ENCODE measurements around the gene CNTFR. TPM values are rescaled to one million over a fixed set of nuclear protein-coding genes. Genes with fewer than 3 reads are reported as not detected.

Gene CNTFR
- total and polyA plus RNA-seq, 10 of the 15 experiments (the other 5 are each of a cell fraction or from before 2014, with no cell fraction given) = not detected

DNA sequence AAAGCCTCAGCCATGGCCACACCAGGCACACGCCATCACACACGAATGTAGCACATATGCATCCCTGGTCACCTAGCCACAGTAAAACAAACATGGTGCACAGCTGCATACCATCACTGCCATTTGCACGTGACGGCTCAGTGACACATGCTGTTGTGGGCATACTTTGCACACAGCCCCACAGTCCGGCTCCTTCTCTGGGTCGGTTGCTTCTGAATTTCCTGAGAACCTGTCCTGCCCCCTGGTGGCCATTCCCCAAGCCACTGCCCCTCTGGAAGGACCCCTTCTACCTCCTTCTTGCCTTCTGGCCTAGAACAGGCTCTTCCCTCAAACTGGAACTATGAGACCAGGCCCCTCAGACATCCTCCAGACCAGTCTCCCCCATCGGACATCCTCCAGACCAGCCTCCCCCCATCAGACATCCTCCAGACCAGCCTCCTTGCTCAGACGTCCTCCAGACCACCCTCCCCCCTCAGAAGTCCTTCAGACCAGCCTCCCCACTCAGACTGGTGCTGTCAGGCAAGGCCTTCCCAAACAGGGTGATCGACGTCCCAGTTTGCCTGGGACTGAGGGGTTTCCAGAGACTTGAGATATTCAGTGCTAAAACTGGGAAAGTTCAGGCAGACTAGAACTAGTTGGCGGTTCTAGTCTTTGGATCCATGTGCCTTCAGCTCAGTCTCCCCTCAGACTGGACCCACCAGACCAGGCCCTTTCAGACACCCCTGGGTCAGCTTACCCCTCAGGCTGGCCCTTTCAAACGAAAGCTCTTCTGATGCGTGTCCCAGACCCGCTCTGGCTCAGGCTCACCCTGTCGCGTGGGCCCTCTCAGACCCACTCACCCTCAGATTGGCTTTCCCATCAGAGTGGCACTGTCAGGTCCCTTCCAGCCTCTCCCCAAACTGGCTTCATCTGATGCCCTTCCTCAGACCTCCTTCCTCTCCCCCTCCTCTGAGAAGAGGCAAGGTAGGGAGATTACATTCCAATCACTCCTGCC lies 42.4 kb downstream of the CNTFR start (continued):
- TF ChIP-seq, protein P1, sequence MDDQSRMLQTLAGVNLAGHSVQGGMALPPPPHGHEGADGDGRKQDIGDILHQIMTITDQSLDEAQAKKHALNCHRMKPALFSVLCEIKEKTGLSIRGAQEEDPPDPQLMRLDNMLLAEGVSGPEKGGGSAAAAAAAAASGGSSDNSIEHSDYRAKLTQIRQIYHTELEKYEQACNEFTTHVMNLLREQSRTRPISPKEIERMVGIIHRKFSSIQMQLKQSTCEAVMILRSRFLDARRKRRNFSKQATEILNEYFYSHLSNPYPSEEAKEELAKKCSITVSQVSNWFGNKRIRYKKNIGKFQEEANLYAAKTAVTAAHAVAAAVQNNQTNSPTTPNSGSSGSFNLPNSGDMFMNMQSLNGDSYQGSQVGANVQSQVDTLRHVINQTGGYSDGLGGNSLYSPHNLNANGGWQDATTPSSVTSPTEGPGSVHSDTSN (IDR thresholded peaks at IDR 0.05; ENCODE audit: insufficient replicate concordance, low read depth, low read length) = no peak
- TF ChIP-seq SPI1 (IDR thresholded peaks at IDR 0.05; ENCODE audit: borderline replicate concordance, insufficient read depth, low read depth, low read length) (no peak), NR2F1 (conservative IDR thresholded peaks at IDR 0.05) (no peak), NRF1 (conservative IDR thresholded peaks at IDR 0.05; ENCODE audit: low read depth, low read length) (no peak), EZH2 (IDR thresholded peaks at IDR 0.05; ENCODE audit: borderline replicate concordance, control insufficient read depth, low read depth, low read length) (no peak), CEBPZ (IDR thresholded peaks at IDR 0.05; ENCODE audit: low read depth, low read length) (no peak), ZNF592 (IDR thresholded peaks at IDR 0.05) (no peak)
